DMS153 (cell line): ENCODE data around the gene NFE2.
A peak's percentile ranks its signal among the peaks of the same experiment; 100 is the strongest.
"Not testable (repeated sequence)": the region's sequence is repeated elsewhere in the genome, so short reads cannot be mapped to it uniquely, and the experiment has no call there.

ENCODE experiments used
- DNase-seq: peaks from one replicate; lab custom pipeline; 2025; lab: John Stamatoyannopoulos, UW

Gene NFE2

GRCh38 chr12:54300732-54301427, at the start of gene NFE2:
TSS of gene NFE2 (minus strand) at chr12:54301015. CDS start at chr12:54295248, 5,767 bp downstream.
- peak; percentile 21 for DNase-seq

GRCh38 chr12:54349679-54350078, 48.9 kb upstream of the NFE2 start:
- no peak for DNase-seq

DNA sequence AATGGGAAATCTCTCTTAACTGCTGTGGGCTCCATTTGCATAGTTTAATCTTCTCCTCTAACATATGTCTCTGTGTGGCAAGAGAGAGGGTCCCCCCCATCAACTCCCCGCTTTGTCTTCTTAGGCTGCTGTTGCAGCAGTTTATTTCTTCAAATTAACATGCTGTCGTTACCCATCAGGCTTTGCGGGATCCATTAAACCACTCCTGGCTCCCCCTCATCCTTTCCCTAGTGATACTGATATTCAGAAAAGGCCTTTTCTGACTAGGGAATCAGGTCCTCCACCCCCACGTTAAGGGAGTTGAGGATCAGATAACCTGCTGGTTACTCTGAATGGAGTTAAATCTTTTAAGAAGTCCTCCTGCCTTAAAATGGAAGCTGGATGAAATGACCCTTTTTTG, 48.2 kb upstream of the NFE2 start:
- DNase-seq: no peak

- DNase-seq: no peak
Measured at GRCh38 chr12:54341378-54342300, 40.8 kb upstream of the NFE2 start.

GRCh38 chr12:54340846-54341245, 40.0 kb upstream of the NFE2 start:
- no peak for DNase-seq

DNA sequence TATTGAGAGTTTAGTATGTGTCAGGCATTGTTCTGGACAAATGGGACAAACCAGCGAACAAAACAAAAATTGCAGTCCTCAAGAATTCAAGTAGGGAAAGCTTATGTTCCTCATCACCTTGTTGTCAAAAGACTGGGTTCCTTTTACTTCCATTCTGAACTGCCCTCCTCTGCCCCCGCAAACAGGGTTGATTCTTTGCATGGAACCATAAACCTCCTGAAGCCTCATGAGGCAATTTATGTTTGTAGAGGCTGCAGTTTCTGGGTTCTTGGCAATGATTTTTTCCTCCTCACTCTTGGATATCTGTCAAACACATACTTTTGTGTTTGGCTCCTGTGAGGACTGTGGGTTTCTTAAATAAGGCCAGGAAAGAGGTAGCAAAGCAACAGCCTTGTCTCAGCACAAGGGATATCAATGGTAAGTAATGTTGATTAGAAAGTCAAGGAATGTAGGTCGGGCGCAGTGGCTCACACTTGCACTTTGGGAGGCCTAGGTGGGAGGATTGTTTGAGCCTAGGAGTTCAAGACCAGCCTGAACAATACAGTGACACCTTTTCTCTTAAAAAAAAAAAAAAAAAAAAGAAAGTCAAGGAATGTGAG, 38.0 kb upstream of the NFE2 start:
- no peak for DNase-seq

GRCh38 chr12:54337854-54338650, 37.2 kb upstream of the NFE2 start:
- no peak for DNase-seq

GRCh38 chr12:54337280-54337842, 36.5 kb upstream of the NFE2 start:
- peak; percentile 8 for DNase-seq

- DNase-seq: no peak
Measured at GRCh38 chr12:54333420-54334034, 32.7 kb upstream of the NFE2 start.

DNA sequence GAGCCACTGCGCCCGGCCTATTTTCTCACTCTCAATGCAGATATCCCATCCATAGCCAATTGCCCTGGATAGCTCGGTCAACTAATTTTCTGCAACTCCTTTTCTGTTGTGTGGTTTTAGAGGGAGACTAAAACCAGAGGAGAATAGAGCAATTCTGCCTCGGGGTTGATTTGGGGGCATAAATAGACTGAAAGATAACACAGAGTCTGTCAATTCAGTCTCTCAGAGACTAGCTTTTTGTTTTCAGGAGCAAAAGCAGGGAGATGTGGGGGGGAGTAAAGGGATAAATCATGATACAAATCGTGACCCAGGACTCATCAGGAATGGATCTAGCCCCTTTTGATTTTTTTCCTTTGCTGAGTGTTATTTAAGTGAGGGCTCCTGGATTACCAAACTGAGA, 30.6 kb upstream of the NFE2 start:
- no peak for DNase-seq

- no peak for DNase-seq
Measured at GRCh38 chr12:54330442-54330841, 29.6 kb upstream of the NFE2 start.

DNA sequence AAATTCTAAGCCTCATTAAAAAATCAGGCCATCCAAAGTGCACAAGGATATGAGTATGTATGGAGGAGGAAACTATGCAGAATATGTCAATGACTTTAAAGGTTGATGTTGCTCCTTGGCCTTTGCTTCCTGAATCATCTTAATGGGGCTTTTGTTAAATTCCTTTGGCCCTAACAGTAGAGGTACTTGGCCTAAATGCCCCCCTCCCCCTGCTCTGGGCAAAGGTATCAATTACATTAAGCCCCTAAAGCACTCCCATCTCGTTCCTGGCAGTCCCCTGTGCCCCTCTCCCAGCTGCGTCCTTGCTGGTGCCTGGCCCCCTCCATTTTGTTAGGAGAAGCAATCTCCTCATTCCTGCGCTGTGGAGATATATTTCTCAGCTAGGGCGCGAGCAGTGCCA, 28.9 kb upstream of the NFE2 start:
- DNase-seq: no peak

- DNase-seq: no peak
Measured at GRCh38 chr12:54328595-54329337, 28.0 kb upstream of the NFE2 start.

GRCh38 chr12:54325442-54326109, 24.8 kb upstream of the NFE2 start:
- DNase-seq: not testable (repeated sequence)

DNA sequence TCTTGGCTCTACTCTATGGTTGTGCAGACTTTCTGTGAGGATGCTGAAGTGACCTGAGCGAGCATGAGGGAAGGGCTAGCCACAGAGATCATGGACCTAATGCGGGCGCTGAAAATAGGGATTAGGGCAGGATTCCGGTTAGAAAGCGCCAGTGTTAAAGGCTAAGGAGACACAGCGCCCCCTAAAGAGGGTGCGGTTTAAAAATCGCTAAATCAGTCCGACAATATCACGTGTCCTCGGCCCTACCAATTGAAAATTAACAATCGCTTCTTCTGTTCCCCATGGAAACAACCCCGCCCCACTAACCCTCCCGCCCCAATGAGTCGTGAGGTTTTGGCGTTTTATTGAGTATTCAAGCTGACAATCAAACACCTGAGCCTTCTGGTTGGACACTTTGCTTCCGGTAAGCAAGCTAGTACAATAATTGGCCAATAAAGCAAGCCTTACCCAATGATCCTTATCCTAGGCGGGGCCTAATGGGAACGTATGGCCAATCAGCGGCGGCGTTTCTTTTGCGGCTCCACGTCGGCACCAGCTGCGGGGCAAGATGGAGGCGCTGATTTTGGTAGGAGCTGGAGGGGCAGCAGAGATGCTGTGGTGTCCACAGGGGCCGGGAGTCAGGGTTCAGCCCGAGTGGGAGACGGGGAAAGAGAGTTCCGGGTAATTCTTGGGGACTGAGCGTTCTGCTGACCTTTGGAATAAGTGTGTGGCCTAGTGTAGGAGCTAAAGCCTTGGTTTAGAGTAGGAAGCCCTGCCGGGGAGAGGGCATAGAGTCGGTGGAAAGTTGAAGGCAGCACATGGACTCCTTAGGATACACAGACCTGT, 24.0 kb upstream of the NFE2 start, which contains the start of gene COPZ1:
Gene COPZ1, plus strand, starts transcription at position 515 of the 825 bp plus-strand sequence. Its CDS starts 33 bp downstream, at position 548.
- DNase-seq: peak; percentile 100

- DNase-seq: no peak
Measured at GRCh38 chr12:54321363-54321762, 20.5 kb upstream of the NFE2 start.

DNA sequence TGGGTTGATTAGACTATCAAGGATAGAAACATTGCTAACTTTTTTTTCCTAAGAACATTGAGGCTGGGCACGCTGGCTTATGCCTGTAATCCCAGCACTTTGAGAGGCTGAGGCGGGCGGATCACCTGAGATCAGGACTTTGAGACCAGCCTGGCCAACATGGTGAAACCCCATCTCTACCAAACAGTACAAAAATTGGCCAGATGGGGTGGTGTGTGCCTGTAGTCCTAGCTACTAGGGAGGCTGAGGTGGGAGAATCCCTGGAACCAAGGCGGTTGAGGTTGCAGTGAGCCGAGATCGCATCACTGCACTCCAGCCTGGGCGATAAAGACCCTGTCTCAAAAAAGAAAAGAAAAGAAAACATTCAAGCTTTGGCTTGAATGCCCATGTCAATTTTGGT, 11.5 kb upstream of the NFE2 start:
- not testable (repeated sequence) for DNase-seq

GRCh38 chr12:54311051-54311450, 10.2 kb upstream of the NFE2 start:
- no peak for DNase-seq
